HepG2 (cell line): ENCODE measurements around the gene SERPINF2. TPM values are rescaled to one million over a fixed set of nuclear protein-coding genes. Genes with fewer than 3 reads are reported as not detected.

Source experiments
- AHDC1 ChIP-seq: sonication (generic); formaldehyde crosslinking; IDR thresholded peaks from 2 replicates; pipeline ENCODE4 v1.5.1; 2020; ENCODE audit warnings: mild to moderate bottlenecking, missing genetic modification reagents, borderline replicate concordance
- ARNTL ChIP-seq: sonication (generic); formaldehyde crosslinking; IDR thresholded peaks from 2 replicates; pipeline ENCODE4 v1.4.0; 2020; ENCODE audit warnings: mild to moderate bottlenecking, missing genetic modification reagents
- BCLAF1 ChIP-seq: fragments of 450-650 bp; IDR thresholded peaks from 2 replicates; pipeline ENCODE4 v1.6.1; 2017; ENCODE audit warnings: mild to moderate bottlenecking
- CBFB ChIP-seq: sonication (generic); formaldehyde crosslinking; IDR thresholded peaks from 2 replicates; pipeline ENCODE4 v1.4.0; 2020; ENCODE audit warnings: missing genetic modification reagents
- CENPX ChIP-seq: sonication (generic); formaldehyde crosslinking; IDR thresholded peaks from 2 replicates; pipeline ENCODE4 v1.9.0; 2021; ENCODE audit warnings: mild to moderate bottlenecking, missing genetic modification reagents, moderate library complexity
- ELF4 ChIP-seq: sonication (generic); formaldehyde crosslinking; IDR thresholded peaks from 2 replicates; pipeline ENCODE4 v1.5.0; 2020; ENCODE audit warnings: missing genetic modification reagents, mild to moderate bottlenecking, moderate library complexity, borderline replicate concordance
- KLF16 ChIP-seq, 2 experiments: sonication (generic) in 1 of 2; formaldehyde crosslinking in 1 of 2; IDR thresholded peaks; 2 replicates each; pipeline versions ENCODE4 v1.6.1 to v1.8.0; 2016 to 2023; ENCODE audit warnings: missing genetic modification reagents in 2 of 2, missing compliant biosample characterization in 1 of 2
- KLF6 ChIP-seq: IDR thresholded peaks from 2 replicates; pipeline ENCODE4 v1.8.0; 2016; ENCODE audit warnings: missing biosample characterization, missing genetic modification reagents
- LBX2 ChIP-seq: sonication (generic); formaldehyde crosslinking; IDR thresholded peaks from 2 replicates; pipeline ENCODE4 v1.5.0; 2020; ENCODE audit warnings: missing genetic modification reagents, mild to moderate bottlenecking, borderline replicate concordance
- PCBP1 ChIP-seq: fragments of 200-400 bp; formaldehyde crosslinking; IDR thresholded peaks from 2 replicates; pipeline ENCODE4 v1.6.1; 2017; ENCODE audit warnings: mild to moderate bottlenecking, low read depth, low read length, borderline replicate concordance
- REST ChIP-seq, 2 experiments: IDR thresholded peaks; 2 replicates each; pipeline ENCODE4 v1.6.1; 2011 to 2012; ENCODE audit warnings: low read length in 2 of 2, borderline replicate concordance in 1 of 2, low read depth in 1 of 2, mild to moderate bottlenecking in 1 of 2, moderate library complexity in 1 of 2
- SRF ChIP-seq: IDR thresholded peaks from 2 replicates; pipeline ENCODE4 v1.6.1; 2011; ENCODE audit warnings: mild to moderate bottlenecking, low read depth, low read length, moderate library complexity
- TOE1 ChIP-seq: sonication (generic); formaldehyde crosslinking; IDR thresholded peaks from 2 replicates; pipeline ENCODE4 v1.4.0; 2020; ENCODE audit warnings: mild to moderate bottlenecking, missing genetic modification reagents
- ZNF160 ChIP-seq: sonication (generic); formaldehyde crosslinking; IDR thresholded peaks from 2 replicates; pipeline ENCODE4 v1.8.0; 2022; ENCODE audit warnings: mild to moderate bottlenecking, inconsistent platforms, missing genetic modification reagents
- ZNF253 ChIP-seq: sonication (generic); formaldehyde crosslinking; IDR thresholded peaks from 2 replicates; pipeline ENCODE4 v1.8.0; 2022; ENCODE audit warnings: mild to moderate bottlenecking, missing genetic modification reagents, borderline replicate concordance
- ZNF264 ChIP-seq: sonication (generic); formaldehyde crosslinking; IDR thresholded peaks from 2 replicates; pipeline ENCODE4 v1.4.0; 2020; ENCODE audit warnings: missing genetic modification reagents
- polyA plus RNA-seq, 8 experiments: library from polyadenylated mRNA; depleted of rRNA in 3 of 8; stranded (reverse) in 7 of 8; unstranded in 1 of 8; fragments of >200 nt; fragmentation: Illumina TruSeq in 4 of 8; extraction: Trizol in 4 of 8; gene quantifications; 2 replicates each; pipeline versions ENCODE4 v1.2.1 to v1.2.3, GENCODE V29; 2011 to 2016; ENCODE audit warnings: low read depth in 4 of 8, missing spikeins in 1 of 8, mixed read lengths in 1 of 8; ENCODE audit not compliant: insufficient read depth in 1 of 8
- total RNA-seq, 5 experiments: library from RNA; depleted of rRNA; stranded (reverse); fragments of >200 nt; fragmentation: Illumina TruSeq; extraction: Trizol; gene quantifications; 2 replicates each; pipeline ENCODE4 v1.2.3, GENCODE V29; 2016; ENCODE audit warnings: low read depth in 1 of 5

Gene SERPINF2
- total and polyA plus RNA-seq, 2 of the 13 experiments (the other 11 are each of a cell fraction or from before 2014, with no cell fraction given): 309 to 548 TPM

GRCh38 chr17:1724869-1725641, 17.6 kb upstream of the SERPINF2 start (continued):
- TF ChIP-seq AHDC1 (no peak), ELF4 (no peak), LBX2 (no peak), SRF (no peak), REST (IDR thresholded peaks at IDR 0.05; ENCODE audit: borderline replicate concordance in 1 of 2, low read depth in 1 of 2, low read length in 2 of 2) (no peak), ZNF160 (no peak), ZNF253 (CRISPR knock-in tag) (no peak), ZNF264 (no peak), KLF6 (CRISPR knock-in tag) (no peak), CENPX (CRISPR knock-in tag) (no peak), ARNTL (CRISPR knock-in tag) (no peak), KLF16 (CRISPR knock-in tag; IDR thresholded peaks at IDR 0.05) (no peak), TOE1 (CRISPR knock-in tag) (no peak), CBFB (no peak), PCBP1 (no peak), BCLAF1 (no peak)
